ENCODE measurements around the gene LIN9.

DNA sequence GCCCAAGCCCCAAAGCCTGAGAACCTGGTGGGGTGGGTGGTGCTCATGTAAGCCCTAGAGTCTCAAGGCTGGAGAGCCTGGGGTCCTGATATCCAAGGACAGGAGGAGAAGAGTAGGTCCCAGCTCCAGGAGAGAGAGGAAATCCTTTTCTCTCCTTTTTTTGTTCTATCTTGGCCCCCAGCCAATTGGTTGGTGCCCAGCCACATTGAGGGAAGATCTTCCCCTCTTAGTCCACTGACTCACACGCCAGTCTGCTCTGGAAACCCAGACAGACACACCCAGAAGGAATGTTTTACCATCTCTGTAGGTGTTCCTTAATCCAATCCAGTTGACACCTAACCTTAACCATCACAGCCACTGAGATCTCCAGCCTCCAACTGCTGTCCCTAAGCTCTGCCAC lies 16.2 kb upstream of the LIN9 start:
- TF ChIP-seq POLR2A (IDR thresholded peaks at IDR 0.05; ENCODE audit: low read depth, low read length) (no peak), POLR2AphosphoS5 (IDR thresholded peaks at IDR 0.05; ENCODE audit: insufficient read depth, low read depth, low read length) (no peak)

Data from endothelial cell of umbilical vein (primary cell).